NCI-H2227 treated with DMSO at 0.1 percent for 48 hours (cell line): ENCODE results near the gene CELF2.

Source experiments
- DNase-seq: peaks from one replicate; lab custom pipeline; 2025; lab: John Stamatoyannopoulos, UW

CELF2 gene

DNA sequence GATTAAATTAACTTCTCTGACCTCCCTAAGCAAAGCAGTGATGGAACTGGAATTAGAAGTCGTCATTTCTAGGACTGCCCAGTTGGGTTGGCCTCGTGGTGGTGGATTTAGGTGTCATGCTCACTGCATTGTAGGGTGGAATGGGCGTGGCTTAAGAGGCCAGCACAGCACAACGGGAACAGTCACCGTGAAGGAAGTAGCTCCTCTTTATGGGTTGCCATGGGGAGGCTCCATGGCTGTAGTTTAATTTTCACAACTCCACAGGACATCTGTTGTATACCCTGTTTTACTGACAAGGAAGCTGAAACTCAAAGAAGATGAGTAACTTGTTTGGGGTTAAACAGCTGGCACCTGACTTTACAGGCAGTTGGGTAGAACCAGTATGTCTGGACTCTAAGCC lies 208.3 kb downstream of the CELF2 start:
- DNase-seq: no peak

- DNase-seq: no peak
Observed at GRCh38 chr10:11227103-11227502, 209.4 kb downstream of the CELF2 start.

- DNase-seq: no peak
Observed at GRCh38 chr10:11229893-11230292, 212.2 kb downstream of the CELF2 start.

GRCh38 chr10:11230498-11231167 lies 213.0 kb downstream of the CELF2 start:
- DNase-seq: no peak

DNA sequence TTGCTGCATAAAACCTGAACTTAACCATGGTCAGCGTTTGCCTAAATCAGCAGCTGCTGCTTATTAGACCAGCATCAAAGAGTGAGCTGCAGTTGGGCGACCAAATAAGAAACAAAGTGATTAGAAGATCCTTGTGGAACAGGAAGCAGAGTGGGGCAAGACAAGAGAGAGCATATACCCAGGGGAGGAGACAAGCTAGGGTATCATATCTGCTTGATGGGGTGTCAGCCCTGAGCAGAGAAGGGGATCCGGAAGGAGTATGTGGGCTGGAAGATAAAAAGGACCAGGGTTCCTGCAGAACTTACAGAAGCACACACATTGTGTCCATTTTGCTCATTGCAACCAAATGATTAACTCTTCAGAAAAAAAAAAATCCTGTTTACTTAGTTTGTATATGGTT lies 213.6 kb downstream of the CELF2 start:
- no peak for DNase-seq

DNA sequence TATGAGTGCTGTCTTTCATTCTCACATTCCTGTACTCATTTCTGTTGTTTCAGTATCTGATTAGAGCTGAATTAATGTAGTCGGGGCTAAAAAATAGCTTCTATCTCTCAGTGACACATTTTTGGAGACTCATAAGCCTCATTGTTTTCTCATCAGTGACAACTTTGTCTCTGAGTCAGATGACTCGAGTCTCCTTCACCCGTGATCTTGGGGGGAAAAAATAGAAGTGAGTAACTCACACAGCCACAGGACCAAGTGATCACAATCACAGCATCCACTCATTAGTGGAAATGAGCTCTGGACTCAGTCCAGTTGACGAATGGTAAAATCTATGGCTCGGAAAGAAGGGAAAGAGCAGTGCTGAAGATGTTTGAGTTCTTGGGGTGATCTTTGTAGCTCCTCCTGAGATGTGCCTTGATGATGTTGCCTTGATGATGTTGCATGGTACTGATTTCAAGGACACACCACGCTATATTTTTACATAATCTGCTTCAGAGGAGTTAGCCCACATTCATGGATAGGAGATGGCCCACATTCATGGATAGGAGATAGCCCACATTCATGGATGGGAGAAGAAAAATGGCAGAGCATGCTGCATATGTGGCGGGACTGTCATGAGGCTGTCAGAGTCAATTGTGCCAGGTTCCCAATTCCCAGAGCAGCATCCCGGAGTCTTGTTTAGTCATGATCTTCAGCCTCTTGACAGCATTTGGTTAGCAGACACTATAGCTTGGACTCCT lies 214.7 kb downstream of the CELF2 start:
- DNase-seq: no peak

DNA sequence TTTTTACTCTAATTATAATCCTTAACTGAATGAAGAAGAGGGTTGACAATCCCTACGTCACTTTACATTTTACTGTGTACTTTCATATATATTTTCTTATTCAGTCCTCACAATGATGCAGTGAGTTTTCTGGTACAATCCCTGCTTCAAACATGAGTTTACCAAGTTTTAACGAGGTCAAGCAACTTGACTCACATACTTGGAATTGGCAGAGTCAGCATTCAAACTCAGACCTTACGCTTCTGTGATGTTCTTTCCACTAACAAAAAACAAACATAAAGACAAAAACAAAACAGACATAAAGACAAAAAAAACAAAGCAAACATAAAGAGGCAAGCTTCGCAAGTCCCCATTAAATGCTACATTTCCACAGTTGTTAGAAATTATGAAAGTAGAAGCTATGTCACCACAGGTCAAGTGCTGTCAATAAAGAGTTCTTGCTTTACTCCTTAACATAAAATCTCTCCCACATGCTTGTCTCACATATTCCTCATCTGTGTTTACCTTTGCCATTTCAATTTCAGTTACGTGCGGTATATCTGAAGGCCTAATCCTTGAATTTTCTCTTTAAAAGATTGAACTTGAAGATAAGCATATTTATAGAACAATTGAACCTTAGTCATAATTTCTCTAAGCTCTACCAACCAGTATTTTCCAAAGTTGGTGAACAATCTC lies 217.3 kb downstream of the CELF2 start:
- DNase-seq: no peak

DNA sequence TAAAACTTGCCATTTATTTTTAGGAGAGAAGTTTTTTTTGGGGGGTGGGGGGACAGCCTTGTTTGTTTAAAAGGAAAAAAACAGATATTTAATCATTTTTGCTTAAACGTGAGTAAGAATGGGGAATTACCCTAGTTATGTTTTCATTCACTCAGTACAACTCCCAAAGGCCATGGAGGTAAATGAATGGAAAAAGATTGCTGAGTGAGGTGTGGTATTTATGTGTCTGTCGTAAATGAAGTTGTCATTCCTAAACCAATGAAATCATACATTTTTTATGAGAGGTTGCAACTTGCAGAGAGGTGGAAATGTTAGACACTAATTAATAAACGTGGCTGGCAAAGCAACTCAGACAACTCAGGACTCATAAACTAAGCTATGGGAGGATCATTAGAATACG lies 218.1 kb downstream of the CELF2 start:
- DNase-seq: no peak

DNA sequence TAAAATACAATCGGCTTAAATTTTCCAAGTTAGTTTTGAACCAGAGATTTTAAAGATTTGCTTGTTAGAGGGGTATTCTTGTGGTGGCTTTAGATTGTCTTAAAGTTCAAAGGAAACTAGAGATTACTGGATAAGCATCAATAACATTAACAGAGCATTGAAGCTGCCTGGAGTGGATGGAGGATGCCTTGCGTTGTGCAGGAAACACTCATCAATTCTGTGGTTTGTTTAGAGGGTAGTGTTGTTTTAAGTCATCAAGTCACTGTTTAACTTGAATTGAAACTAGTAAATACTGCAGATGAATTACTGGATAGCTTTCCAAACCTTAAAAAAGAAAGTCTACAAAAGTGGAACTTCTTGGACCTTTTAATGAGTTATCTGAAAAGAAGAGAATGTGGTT lies 218.6 kb downstream of the CELF2 start:
- DNase-seq: no peak

DNA sequence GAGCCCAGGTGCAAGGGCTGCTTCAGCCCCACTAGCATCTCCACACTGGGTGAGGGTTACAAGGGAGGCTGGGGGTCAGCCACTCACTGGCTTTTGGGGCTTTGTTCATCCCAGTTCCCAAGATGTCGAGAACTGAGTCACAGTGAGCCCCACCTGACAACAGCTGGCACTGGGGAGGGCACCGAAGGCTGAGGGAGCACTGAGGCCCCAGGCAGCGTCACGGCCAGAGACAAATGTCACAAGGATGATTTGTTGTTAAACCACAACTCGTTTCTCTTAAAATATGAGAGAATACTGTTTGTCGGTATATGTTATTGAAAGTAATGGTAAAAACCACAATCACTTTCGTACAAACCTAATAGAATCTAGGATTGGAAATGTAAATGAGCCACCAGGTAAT lies 219.9 kb downstream of the CELF2 start:
- no peak for DNase-seq

- no peak for DNase-seq
Observed at GRCh38 chr10:11238893-11239292, 221.2 kb downstream of the CELF2 start.

GRCh38 chr10:11240641-11241040 lies 223.0 kb downstream of the CELF2 start:
- DNase-seq: no peak

- no peak for DNase-seq
Observed at GRCh38 chr10:11242443-11243387, 225.0 kb downstream of the CELF2 start.

- DNase-seq: no peak
Observed at GRCh38 chr10:11243425-11244222, 226.0 kb downstream of the CELF2 start.

DNA sequence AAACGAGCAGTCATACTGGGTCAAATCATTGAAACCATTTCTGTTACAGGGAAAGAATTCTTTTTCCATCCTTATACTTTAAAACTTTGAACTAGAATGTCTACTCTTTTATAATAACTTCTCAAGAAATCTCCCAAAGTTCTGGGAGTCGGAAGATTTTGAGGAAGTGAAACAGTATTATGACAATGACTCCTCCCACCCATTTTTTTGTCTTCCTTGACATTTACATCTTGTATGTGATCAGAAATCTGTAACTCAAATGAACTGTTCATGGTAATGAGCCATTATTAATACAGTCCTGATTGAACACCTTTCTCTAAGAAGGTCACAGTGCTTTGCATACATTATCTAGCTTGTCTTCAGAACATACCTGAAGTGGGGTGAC lies 227.4 kb downstream of the CELF2 start:
- no peak for DNase-seq

- no peak for DNase-seq
Observed at GRCh38 chr10:11245510-11245909, 227.8 kb downstream of the CELF2 start.

- no peak for DNase-seq
Observed at GRCh38 chr10:11245981-11246590, 228.4 kb downstream of the CELF2 start.

DNA sequence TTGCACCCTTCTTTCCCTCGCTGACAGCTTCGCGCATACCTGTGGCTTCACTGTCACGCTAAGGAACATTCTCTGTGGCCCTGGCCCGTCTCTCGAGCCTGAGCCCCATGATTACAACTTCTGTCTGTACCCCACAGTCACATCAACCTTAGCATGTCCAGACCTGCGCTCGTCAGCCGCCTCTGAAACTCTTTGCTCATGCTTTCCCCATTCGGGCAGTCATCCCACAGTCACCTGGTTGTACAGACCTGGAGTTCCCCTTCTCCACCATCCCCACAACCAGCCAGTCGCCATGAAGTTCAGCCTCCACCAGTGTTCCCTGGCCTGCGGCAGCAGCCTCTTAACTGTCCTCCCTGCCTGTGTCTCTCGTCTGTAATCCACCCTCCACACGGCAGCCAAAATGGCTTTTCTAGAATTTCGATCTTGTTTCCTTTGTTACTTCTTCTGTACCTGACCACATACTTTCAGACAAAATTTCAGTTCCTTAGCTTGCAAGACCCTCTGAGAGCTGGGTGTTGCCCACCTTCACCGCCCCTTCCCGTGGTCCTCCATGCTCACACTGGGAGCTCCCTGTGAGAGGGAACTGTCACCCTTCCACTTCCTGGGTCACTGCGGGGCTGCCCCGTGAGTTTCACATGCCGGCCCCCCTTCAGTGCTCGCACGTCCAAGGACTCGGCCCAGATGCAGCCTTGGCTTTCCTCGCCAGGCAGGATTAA lies 229.2 kb downstream of the CELF2 start:
- no peak for DNase-seq

DNA sequence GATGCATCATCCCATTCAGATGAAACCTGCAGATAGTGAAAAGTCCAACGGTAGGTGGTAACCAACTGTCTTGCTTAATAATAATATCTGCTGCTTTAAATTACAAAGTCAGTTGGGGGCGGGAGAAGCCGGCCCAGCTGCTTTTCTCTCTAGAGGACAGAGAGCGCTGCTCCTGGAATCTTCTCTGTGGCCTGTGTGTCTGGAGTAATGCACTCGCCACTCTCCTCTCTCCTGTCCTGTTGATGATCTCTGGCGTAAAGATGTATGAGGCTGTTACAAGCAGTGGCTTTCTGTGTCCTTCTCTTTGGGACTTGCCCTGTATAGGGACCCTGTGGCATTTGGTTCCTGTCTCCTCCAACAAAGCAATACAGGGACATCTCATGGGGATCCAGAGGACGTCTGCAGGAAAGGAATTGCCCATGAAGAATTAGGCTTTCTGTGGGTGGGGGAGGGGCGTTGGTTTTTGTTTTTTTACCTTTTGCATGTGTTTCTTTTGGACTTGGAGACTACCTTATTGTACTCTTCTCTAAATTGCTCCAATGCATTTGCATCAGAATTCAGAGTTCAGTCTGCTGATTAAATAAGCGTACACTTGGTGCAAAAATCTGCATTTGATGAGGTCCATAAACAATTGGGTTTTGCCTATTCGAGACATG lies 231.6 kb downstream of the CELF2 start:
- DNase-seq: no peak

- no peak for DNase-seq
Observed at GRCh38 chr10:11249808-11250195, 232.1 kb downstream of the CELF2 start.
